GM21723 (cell line): ENCODE measurements around the gene BRICD5.
"Not testable (repeated sequence)": the region's sequence is repeated elsewhere in the genome, so short reads cannot be mapped to it uniquely, and the experiment has no call there.

Experiments
- ATAC-seq: cut with Tn5 transposase; IDR thresholded peaks from one replicate; pipeline ENCODE4 v1.9.1; 2021; ENCODE audit warnings: mild to moderate bottlenecking, moderate library complexity; ENCODE audit not compliant: unreplicated experiment

Gene BRICD5

GRCh38 chr16:2223221-2223941, 12.7 kb upstream of the BRICD5 start, which contains the start of gene E4F1:
E4F1 (plus strand) TSS chr16:2223591; CDS start chr16:2223614, 23 bp downstream.
- ATAC-seq = peak; percentile 89

- no peak for ATAC-seq
Observed at GRCh38 chr16:2216330-2216729, 5.7 kb upstream of the BRICD5 start.

DNA sequence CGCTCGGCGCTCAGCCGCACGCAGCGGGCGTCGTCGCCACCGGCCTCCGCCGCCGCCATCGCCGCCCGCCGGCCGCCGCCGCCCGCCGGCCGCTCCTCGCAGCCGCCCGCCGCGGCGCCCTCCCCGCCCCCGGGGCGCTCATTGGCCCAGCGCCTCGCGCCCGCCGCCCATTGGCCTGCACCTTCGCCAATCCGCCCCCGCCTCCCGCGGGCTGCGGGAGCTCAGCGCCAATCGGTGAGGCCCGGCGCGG, 4.0 kb upstream of the BRICD5 start, which contains the start of gene PGP:
TSS of gene PGP (minus strand) at position 122 of the 250 bp plus-strand sequence. CDS start at position 59, 63 bp downstream.
- no peak for ATAC-seq

DNA sequence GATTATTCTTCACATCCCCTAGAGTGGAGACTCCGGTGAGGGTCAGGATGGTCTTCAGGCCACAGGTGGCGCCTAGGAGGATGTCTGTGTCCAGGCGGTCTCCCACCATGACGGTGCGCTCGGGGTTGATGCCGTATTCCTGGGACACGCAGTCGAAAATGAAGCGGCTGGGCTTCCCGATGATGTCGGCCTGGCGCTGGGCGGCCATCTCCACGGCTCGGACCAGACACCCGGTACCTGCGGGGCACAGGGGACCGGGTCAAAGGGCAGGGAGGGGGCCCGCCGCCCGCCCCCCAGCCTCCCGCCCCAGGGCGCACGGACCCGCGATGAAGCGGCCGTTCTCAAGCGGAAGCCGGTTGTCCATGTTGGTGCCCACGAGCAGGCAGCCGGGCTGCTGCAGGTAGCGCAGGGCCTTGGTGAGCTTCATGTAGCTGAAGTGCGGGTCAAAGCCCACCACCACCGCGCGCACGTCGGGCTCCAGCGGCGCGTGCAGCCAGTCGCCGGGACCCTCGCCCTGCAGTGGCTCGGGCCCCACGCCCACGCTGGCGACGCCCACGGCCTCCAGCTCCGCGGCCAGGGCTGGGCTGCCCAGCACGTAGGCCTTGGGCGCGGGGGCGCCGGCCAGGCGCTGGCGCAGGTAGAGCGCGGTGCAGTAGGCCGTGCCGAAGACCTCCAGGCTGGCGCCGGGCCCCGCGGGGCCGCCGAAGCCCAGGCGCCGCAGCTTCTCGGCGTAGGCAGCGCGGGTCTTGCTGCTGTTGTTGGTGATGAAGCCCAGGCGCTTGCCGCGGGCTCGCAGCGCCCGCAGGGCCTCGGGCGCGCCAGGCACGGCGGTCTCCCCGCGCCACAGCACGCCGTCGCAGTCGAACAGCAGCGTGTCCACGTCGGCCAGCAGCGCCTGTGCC, 3.4 kb upstream of the BRICD5 start:
- peak; percentile 5 for ATAC-seq

- no peak for ATAC-seq
Observed at GRCh38 chr16:2212362-2213324, 2.0 kb upstream of the BRICD5 start.

GRCh38 chr16:2211923-2212347, 1.3 kb upstream of the BRICD5 start:
- ATAC-seq = no peak

GRCh38 chr16:2210009-2210332, 692 bp downstream of the BRICD5 start:
- ATAC-seq = no peak

- no peak for ATAC-seq
Observed at GRCh38 chr16:2209258-2210008, 1.2 kb downstream of the BRICD5 start.

DNA sequence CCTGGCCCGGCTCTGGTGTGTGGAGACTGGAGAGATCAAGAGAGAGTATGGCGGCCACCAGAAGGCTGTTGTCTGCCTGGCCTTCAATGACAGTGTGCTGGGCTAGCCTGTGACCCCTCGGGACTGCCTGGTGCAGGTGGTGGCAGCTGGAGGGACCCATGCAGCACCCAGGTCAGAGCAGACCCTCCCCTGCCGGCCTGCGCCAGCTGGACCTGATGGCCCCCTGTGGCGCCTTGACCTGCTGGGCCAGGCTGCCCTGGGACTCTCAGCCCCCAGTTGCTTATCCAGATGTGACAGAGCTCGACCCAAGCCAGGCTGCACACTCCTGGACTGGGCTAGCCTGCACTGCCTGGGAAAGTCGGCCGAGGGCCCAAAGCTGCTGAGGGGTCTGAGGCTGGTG, 1.9 kb downstream of the BRICD5 start:
- ATAC-seq = no peak

GRCh38 chr16:2208308-2208707, 2.4 kb downstream of the BRICD5 start:
- ATAC-seq = no peak

GRCh38 chr16:2207872-2208271, 2.8 kb downstream of the BRICD5 start:
- ATAC-seq = no peak

- no peak for ATAC-seq
Observed at GRCh38 chr16:2206780-2207433, 3.8 kb downstream of the BRICD5 start.

- no peak for ATAC-seq
Observed at GRCh38 chr16:2206420-2206779, 4.3 kb downstream of the BRICD5 start.

DNA sequence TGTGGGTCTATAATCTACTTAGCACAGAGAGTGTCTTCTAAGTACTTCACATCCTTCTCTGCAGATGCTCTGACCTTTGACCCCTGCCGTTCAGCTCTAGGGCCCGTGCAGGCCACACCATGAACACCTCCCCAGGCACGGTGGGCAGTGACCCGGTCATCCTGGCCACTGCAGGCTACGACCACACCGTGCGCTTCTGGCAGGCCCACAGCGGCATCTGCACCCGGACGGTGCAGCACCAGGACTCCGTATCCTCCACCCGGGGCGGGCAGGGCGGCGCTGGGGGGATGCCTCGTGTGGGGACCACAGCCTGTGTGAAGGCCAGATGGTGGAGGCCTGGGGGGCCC, 4.7 kb downstream of the BRICD5 start:
- peak; percentile 16 for ATAC-seq

GRCh38 chr16:2205104-2205966, 5.3 kb downstream of the BRICD5 start, which contains the start of gene MLST8:
MLST8 (plus strand) TSS chr16:2205454; CDS start chr16:2206086, 632 bp downstream.
- ATAC-seq = peak; percentile 60

GRCh38 chr16:2204416-2205103, 6.1 kb downstream of the BRICD5 start:
- ATAC-seq = no peak

- not testable (repeated sequence) for ATAC-seq
Observed at GRCh38 chr16:2203119-2203688, 7.5 kb downstream of the BRICD5 start.

- ATAC-seq = no peak
Observed at GRCh38 chr16:2200313-2200712, 10.3 kb downstream of the BRICD5 start.
